ENCODE measurements around the gene TAF11L13.
"Not testable (repeated sequence)": the region's sequence is repeated elsewhere in the genome, so short reads cannot be mapped to it uniquely, and the experiment has no call there.

The TAF11L13 gene

GRCh38 chr5:17631788-17632187 lies at the start of gene TAF11L13:
Gene TAF11L13 (plus strand): TSS chr5:17632088.
- FAIRE-seq: not testable (repeated sequence)

- not testable (repeated sequence) for FAIRE-seq
Observed at GRCh38 chr5:17585658-17586057, 46.2 kb upstream of the TAF11L13 start, which contains the start of gene TAF11L7. Gene TAF11L7 (minus strand): TSS chr5:17585758.

GRCh38 chr5:17590860-17591259 lies 41.0 kb upstream of the TAF11L13 start, which contains the start of gene TAF11L8:
Gene TAF11L8 (minus strand): TSS chr5:17590960.
- FAIRE-seq: not testable (repeated sequence)

- not testable (repeated sequence) for FAIRE-seq
Observed at GRCh38 chr5:17594255-17594654, 37.6 kb upstream of the TAF11L13 start, which contains the start of gene TAF11L9. Gene TAF11L9 (minus strand): TSS chr5:17594394.

- FAIRE-seq: not testable (repeated sequence)
Observed at GRCh38 chr5:17597728-17598127, 34.2 kb upstream of the TAF11L13 start, which contains the start of gene TAF11L10. Gene TAF11L10 (minus strand): TSS chr5:17597828.

GRCh38 chr5:17603880-17604279 lies 28.0 kb upstream of the TAF11L13 start, which contains the start of gene TAF11L11:
Gene TAF11L11 (plus strand): TSS chr5:17604183.
- not testable (repeated sequence) for FAIRE-seq

- FAIRE-seq: no peak
Observed at GRCh38 chr5:17604951-17605350, 26.9 kb upstream of the TAF11L13 start.

- FAIRE-seq: not testable (repeated sequence)
Observed at GRCh38 chr5:17607461-17607860, 24.4 kb upstream of the TAF11L13 start.

GRCh38 chr5:17610092-17610491 lies 21.8 kb upstream of the TAF11L13 start, which contains the start of gene TAF11L12:
Gene TAF11L12 (plus strand): TSS chr5:17610392.
- not testable (repeated sequence) for FAIRE-seq

- no peak for FAIRE-seq
Observed at GRCh38 chr5:17614872-17615605, 16.8 kb upstream of the TAF11L13 start.

GRCh38 chr5:17619354-17619753 lies 12.5 kb upstream of the TAF11L13 start:
- no peak for FAIRE-seq

GRCh38 chr5:17620627-17621026 lies 11.3 kb upstream of the TAF11L13 start:
- no peak for FAIRE-seq

GRCh38 chr5:17625686-17626085 lies 6.2 kb upstream of the TAF11L13 start:
- no peak for FAIRE-seq

GRCh38 chr5:17634160-17634559 lies 2.3 kb downstream of the TAF11L13 start, which contains the start of gene TAF11L14:
Gene TAF11L14 (plus strand): TSS chr5:17634460.
- FAIRE-seq: no peak

GRCh38 chr5:17649232-17649631 lies 17.3 kb downstream of the TAF11L13 start:
- FAIRE-seq: not testable (repeated sequence)

GRCh38 chr5:17655201-17655759 lies 23.4 kb downstream of the TAF11L13 start:
- FAIRE-seq: not testable (repeated sequence)

GRCh38 chr5:17655921-17656320 lies 24.0 kb downstream of the TAF11L13 start:
- no peak for FAIRE-seq

- no peak for FAIRE-seq
Observed at GRCh38 chr5:17663182-17663581, 31.3 kb downstream of the TAF11L13 start.

GRCh38 chr5:17665836-17666235 lies 33.9 kb downstream of the TAF11L13 start:
- no peak for FAIRE-seq

GRCh38 chr5:17666726-17667235 lies 34.9 kb downstream of the TAF11L13 start:
- FAIRE-seq: no peak

GRCh38 chr5:17670353-17670752 lies 38.5 kb downstream of the TAF11L13 start:
- no peak for FAIRE-seq

GRCh38 chr5:17678751-17679324 lies 47.0 kb downstream of the TAF11L13 start:
- FAIRE-seq: no peak

GRCh38 chr5:17679597-17680203 lies 47.8 kb downstream of the TAF11L13 start:
- FAIRE-seq: no peak
